Endodermal cell (in vitro differentiated cells): ENCODE data around the gene LDHB. TPM values are rescaled to one million over a fixed set of nuclear protein-coding genes. Genes with fewer than 3 reads are reported as not detected.
"Not testable (repeated sequence)": the region's sequence is repeated elsewhere in the genome, so short reads cannot be mapped to it uniquely, and the experiment has no call there.

Experiments
- DNase-seq: peaks from one replicate; pipeline ENCODE4 v3.0.0-alpha.2; 2017
- H3K27ac ChIP-seq: 2 replicates; pipeline ENCODE4 v1.5.1; 2013; ENCODE audit warnings: mild to moderate bottlenecking, low read depth, low read length, moderate library complexity
- H3K27me3 ChIP-seq: 2 replicates; pipeline ENCODE4 v1.6.1; 2013; ENCODE audit warnings: mild to moderate bottlenecking, low read length, moderate library complexity; ENCODE audit not compliant: insufficient read depth, control insufficient read depth, poor library complexity, severe bottlenecking
- H3K36me3 ChIP-seq: 2 replicates; pipeline ENCODE4 v1.7.0; 2013; ENCODE audit warnings: mild to moderate bottlenecking, low read length, moderate library complexity; ENCODE audit not compliant: control insufficient read depth, insufficient read depth
- H3K4me1 ChIP-seq: one replicate; pipeline ENCODE4 v1.7.0; 2013; ENCODE audit warnings: low read length; ENCODE audit not compliant: control insufficient read depth, insufficient read depth
- H3K4me3 ChIP-seq: 2 replicates; pipeline ENCODE4 v1.5.1; 2013; ENCODE audit warnings: mild to moderate bottlenecking, low read length, moderate library complexity
- H3K9ac ChIP-seq: 2 replicates; pipeline ENCODE4 v1.6.1; 2013; ENCODE audit warnings: mild to moderate bottlenecking, low read length, moderate library complexity; ENCODE audit not compliant: poor library complexity, severe bottlenecking; ENCODE audit errors: extremely low read depth
- H3K9me3 ChIP-seq: 2 replicates; pipeline ENCODE4 v1.6.1; 2013; ENCODE audit warnings: mild to moderate bottlenecking, low read length, moderate library complexity; ENCODE audit not compliant: control insufficient read depth
- H3K27ac Mint-ChIP-seq: 2 replicates; pipeline ENCODE4 v1.8.0; 2020; ENCODE audit warnings: mixed read lengths
- H3K27me3 Mint-ChIP-seq: 2 replicates; pipeline ENCODE4 v1.8.0; 2021; ENCODE audit warnings: mild to moderate bottlenecking, mixed read lengths; ENCODE audit not compliant: insufficient read depth
- H3K36me3 Mint-ChIP-seq: 2 replicates; pipeline ENCODE4 v1.8.0; 2020; ENCODE audit warnings: low read depth, mixed read lengths
- H3K4me1 Mint-ChIP-seq: 2 replicates; pipeline ENCODE4 v1.8.0; 2020; ENCODE audit warnings: mixed read lengths
- H3K4me3 Mint-ChIP-seq: 2 replicates; pipeline ENCODE4 v1.8.0; 2020; ENCODE audit warnings: mild to moderate bottlenecking, moderate library complexity, mixed read lengths
- H3K9me3 Mint-ChIP-seq: 2 replicates; pipeline ENCODE4 v1.8.0; 2020; ENCODE audit warnings: mild to moderate bottlenecking, mixed read lengths
- CTCF ChIP-seq: fragments of 200-600 bp; sonication (generic); conservative IDR thresholded peaks from 2 replicates; pipeline ENCODE4 v1.5.0; 2021; ENCODE audit warnings: antibody characterized with exemption, mild to moderate bottlenecking
- whole genome bisulfite sequencing, 2 experiments: methylation state at CpG; one replicate each; pipeline versions ENCODE4 v1.1.5 to v1.1.7; 2013; ENCODE audit warnings: missing lambda C conversion rate in 2 of 2, mixed read lengths in 1 of 2; ENCODE audit not compliant: insufficient coverage in 1 of 2, insufficient read length in 1 of 2; 5-methylcytosine and 5-hydroxymethylcytosine counted together
- total RNA-seq, 2 donors: library from RNA; stranded (reverse); fragmentation: NEBNext Ultra II Directional in 1 of 2; extraction: Animal tissue kit (Norgen Biotek cat#: 25700) in 1 of 2; gene quantifications; 2 replicates in 1 of 2; 3 replicates in 1 of 2; pipeline ENCODE4 v1.2.1, GENCODE V29; 2021

Gene LDHB
- total RNA-seq, 2 donors from 2014 or later = 917 to 1,694 TPM

GRCh38 chr12:21666722-21667121 is 9.1 kb upstream of the LDHB start:
- H3K4me1 ChIP-seq = no peaks in the 10 kb centered on the region
- Mint-ChIP-seq H3K27me3 (peaks cover 9% of the 10 kb centered on the region), H3K4me1 (no peaks in the 10 kb centered on the region), H3K36me3 (no peaks in the 10 kb centered on the region), H3K27ac (no peak overlapping the region), H3K9me3 (peaks cover 8% of the 10 kb centered on the region), H3K4me3 (no peak overlapping the region)
- H3K9ac ChIP-seq = no peak overlapping the region
- DNase-seq = no peak
- 90 to 92% methylated on average over 3 to 4 of the region's 4 CpGs for WGBS, 2 experiments
- H3K27ac ChIP-seq = no peak overlapping the region
- no peaks in the 10 kb centered on the region for H3K27me3 ChIP-seq
- TF ChIP-seq CTCF = no peak
- H3K36me3 ChIP-seq = no peaks in the 10 kb centered on the region
- no peak overlapping the region for H3K4me3 ChIP-seq
- no peaks in the 10 kb centered on the region for H3K9me3 ChIP-seq

- WGBS, 2 experiments = 90 to 95% methylated on average over 5 to 7 of the region's 7 CpGs
Measured at GRCh38 chr12:21665816-21666215, 8.2 kb upstream of the LDHB start.

GRCh38 chr12:21662122-21662792 is 4.6 kb upstream of the LDHB start:
- no peak for TF ChIP-seq CTCF
- no peak for DNase-seq
- Histone ChIP-seq H3K4me1 (no peaks in the 10 kb centered on the region), H3K27me3 (no peaks in the 10 kb centered on the region), H3K36me3 (no peaks in the 10 kb centered on the region), H3K27ac (no peak overlapping the region), H3K9ac (no peak overlapping the region), H3K4me3 (no peak overlapping the region), H3K9me3 (no peaks in the 10 kb centered on the region)
- 96 to 97% methylated on average over 27 of the region's 27 CpGs for WGBS, 2 experiments
- H3K4me1 Mint-ChIP-seq = peaks cover 2% of the 10 kb centered on the region
- no peak overlapping the region for H3K4me3 Mint-ChIP-seq
- H3K27ac Mint-ChIP-seq = no peak overlapping the region
- peaks cover 2% of the 10 kb centered on the region for H3K27me3 Mint-ChIP-seq
- H3K9me3 Mint-ChIP-seq = peaks cover 16% of the 10 kb centered on the region
- H3K36me3 Mint-ChIP-seq = peaks cover 2% of the 10 kb centered on the region

More at GRCh38 chr12:21665816-21666215, 8.2 kb upstream of the LDHB start:
- H3K4me1 ChIP-seq = no peaks in the 10 kb centered on the region
- no peaks in the 10 kb centered on the region for H3K27me3 ChIP-seq
- Mint-ChIP-seq H3K4me1 (no peaks in the 10 kb centered on the region), H3K4me3 (no peak overlapping the region), H3K27me3 (peaks cover 7% of the 10 kb centered on the region), H3K27ac (no peak overlapping the region), H3K9me3 (peaks cover 12% of the 10 kb centered on the region), H3K36me3 (no peaks in the 10 kb centered on the region)
- TF ChIP-seq CTCF = no peak
- no peak overlapping the region for H3K4me3 ChIP-seq
- no peaks in the 10 kb centered on the region for H3K9me3 ChIP-seq
- no peaks in the 10 kb centered on the region for H3K36me3 ChIP-seq
- DNase-seq = no peak
- H3K9ac ChIP-seq = no peak overlapping the region
- no peak overlapping the region for H3K27ac ChIP-seq

- peaks cover 16% of the 10 kb centered on the region for H3K9me3 Mint-ChIP-seq
- not testable (repeated sequence) for H3K9me3 ChIP-seq, H3K36me3 ChIP-seq, H3K27ac Mint-ChIP-seq, H3K4me3 Mint-ChIP-seq, H3K4me1 ChIP-seq, H3K27me3 Mint-ChIP-seq, DNase-seq, H3K27me3 ChIP-seq, H3K4me1 Mint-ChIP-seq, H3K4me3 ChIP-seq, H3K27ac ChIP-seq, H3K9ac ChIP-seq, H3K36me3 Mint-ChIP-seq
- WGBS, 2 experiments = 95 to 96% methylated on average over 22 to 44 of the region's 44 CpGs
Measured at GRCh38 chr12:21661396-21662093, 3.9 kb upstream of the LDHB start.
